LoVo (cell line): ENCODE measurements around the gene CELSR1.
"Not testable (repeated sequence)": the region's sequence is repeated elsewhere in the genome, so short reads cannot be mapped to it uniquely, and the experiment has no call there.

Experiments
- DNase-seq: peaks from one replicate; pipeline ENCODE4 v3.0.0-alpha.2; 2016; ENCODE audit warnings: low spot score

The CELSR1 gene

GRCh38 chr22:46481386-46481785 is 56.0 kb downstream of the CELSR1 start:
- no peak for DNase-seq

GRCh38 chr22:46480396-46480795 is 57.0 kb downstream of the CELSR1 start:
- no peak for DNase-seq

- DNase-seq: no peak
Measured at GRCh38 chr22:46479046-46479445, 58.4 kb downstream of the CELSR1 start.

- no peak for DNase-seq
Measured at GRCh38 chr22:46478083-46478551, 59.3 kb downstream of the CELSR1 start.

GRCh38 chr22:46476547-46476941 is 60.9 kb downstream of the CELSR1 start:
- DNase-seq: no peak

- no peak for DNase-seq
Measured at GRCh38 chr22:46473896-46474557, 63.4 kb downstream of the CELSR1 start.

GRCh38 chr22:46473021-46473779 is 64.2 kb downstream of the CELSR1 start:
- DNase-seq: no peak

- DNase-seq: no peak
Measured at GRCh38 chr22:46472722-46473016, 64.8 kb downstream of the CELSR1 start.

GRCh38 chr22:46471901-46472721 is 65.3 kb downstream of the CELSR1 start:
- no peak for DNase-seq

GRCh38 chr22:46471330-46471729 is 66.1 kb downstream of the CELSR1 start:
- not testable (repeated sequence) for DNase-seq

GRCh38 chr22:46469711-46470110 is 67.7 kb downstream of the CELSR1 start:
- no peak for DNase-seq

GRCh38 chr22:46467006-46467405 is 70.4 kb downstream of the CELSR1 start:
- no peak for DNase-seq

- DNase-seq: no peak
Measured at GRCh38 chr22:46466255-46466676, 71.2 kb downstream of the CELSR1 start.

- DNase-seq: no peak
Measured at GRCh38 chr22:46465793-46466192, 71.6 kb downstream of the CELSR1 start.

GRCh38 chr22:46465345-46465720 is 72.1 kb downstream of the CELSR1 start:
- DNase-seq: no peak

GRCh38 chr22:46464701-46465344 is 72.6 kb downstream of the CELSR1 start:
- no peak for DNase-seq

GRCh38 chr22:46464296-46464695 is 73.1 kb downstream of the CELSR1 start:
- no peak for DNase-seq

GRCh38 chr22:46463435-46464227 is 73.8 kb downstream of the CELSR1 start:
- no peak for DNase-seq

- DNase-seq: no peak
Measured at GRCh38 chr22:46462726-46463371, 74.6 kb downstream of the CELSR1 start.

GRCh38 chr22:46461566-46462180 is 75.7 kb downstream of the CELSR1 start:
- DNase-seq: no peak

- no peak for DNase-seq
Measured at GRCh38 chr22:46460857-46461256, 76.6 kb downstream of the CELSR1 start.
